Uterus (tissue), 4 donors: ENCODE results near the gene NOL12. TPM values are rescaled to one million over a fixed set of nuclear protein-coding genes. Genes with fewer than 3 reads are reported as not detected.

Experiments
- DNase-seq, 2 donors: peaks; one replicate each; pipeline ENCODE4 v3.0.0-alpha.2; 2019 to 2020
- H3K27ac ChIP-seq, 2 donors: fragments of 200-600 bp; sonication (generic); 1 replicate in 1 of 2; 2 replicates in 1 of 2; pipeline ENCODE4 v1.5.1; 2016 to 2018
- H3K27me3 ChIP-seq, 2 donors: fragments of 200-600 bp; sonication (generic); one replicate each; pipeline ENCODE4 v1.5.1; 2018 to 2019; ENCODE audit warnings: control low read depth in 1 of 2
- H3K36me3 ChIP-seq, 2 donors: fragments of 200-600 bp; sonication (generic); one replicate each; pipeline ENCODE4 v1.5.1; 2019; ENCODE audit warnings: control low read depth in 1 of 2
- H3K4me1 ChIP-seq, 2 donors: fragments of 200-600 bp; sonication (generic); one replicate each; pipeline ENCODE4 v1.5.1; 2018 to 2019; ENCODE audit warnings: control low read depth in 1 of 2
- H3K4me3 ChIP-seq, 2 donors: fragments of 200-600 bp; sonication (generic); 1 replicate in 1 of 2; 2 replicates in 1 of 2; pipeline ENCODE4 v1.5.1; 2018 to 2019; ENCODE audit warnings: mild to moderate bottlenecking in 1 of 2
- H3K9me3 ChIP-seq, 2 donors: fragments of 200-600 bp; sonication (generic); one replicate each; pipeline ENCODE4 v1.5.1; 2019; ENCODE audit warnings: control low read depth in 1 of 2
- POLR2A ChIP-seq, 2 donors: fragments of 450-650 bp; IDR thresholded peaks; one replicate each; pipeline ENCODE4 v1.6.1; 2016; ENCODE audit warnings: antibody characterized with exemption in 2 of 2, mild to moderate bottlenecking in 1 of 2, moderate library complexity in 1 of 2
- intact Hi-C: fragments of 100-400 bp; cut with DNase I; formaldehyde crosslinking; loops from one replicate; pipeline ENCODE4 v1.15.1; 2023; ENCODE audit warnings: low total_unique reads
- total RNA-seq, 4 donors: library from RNA; depleted of rRNA in 3 of 4; stranded (reverse); fragments of >200 nt in 3 of 4; gene quantifications; one replicate each; pipeline versions ENCODE4 v1.1.0 to v1.2.4, GENCODE V29; 2014 to 2023
- TF ChIP-seq, protein P1 (sequence below), 4 experiments: fragments of 200-600 bp in 2 of 4; fragments of 450-650 bp in 2 of 4; sonication (generic) in 2 of 4; IDR thresholded peaks; one replicate each; pipeline ENCODE4 v1.5.1; 2016 to 2019; ENCODE audit warnings: antibody characterized with exemption in 4 of 4, mild to moderate bottlenecking in 2 of 4, moderate library complexity in 1 of 4
- donor health status: DM: yes; HTN: yes; CAD: no.

Gene NOL12
- total RNA-seq, 4 donors from 2014 or later: 11.8 to 74.3 (median 20.9) TPM

- peaks cover 0 to 3% of the 10 kb centered on the region in 2 donors for H3K4me1 ChIP-seq
- no peak for DNase-seq
- H3K9me3 ChIP-seq: no peaks in the 10 kb centered on the region
- no peak overlapping the region for H3K4me3 ChIP-seq
- H3K27ac ChIP-seq: no peak overlapping the region
- H3K27me3 ChIP-seq: no peaks in the 10 kb centered on the region
- H3K36me3 ChIP-seq: no peaks in the 10 kb centered on the region
- intact Hi-C loops: no loop called here
- TF ChIP-seq, protein P1, sequence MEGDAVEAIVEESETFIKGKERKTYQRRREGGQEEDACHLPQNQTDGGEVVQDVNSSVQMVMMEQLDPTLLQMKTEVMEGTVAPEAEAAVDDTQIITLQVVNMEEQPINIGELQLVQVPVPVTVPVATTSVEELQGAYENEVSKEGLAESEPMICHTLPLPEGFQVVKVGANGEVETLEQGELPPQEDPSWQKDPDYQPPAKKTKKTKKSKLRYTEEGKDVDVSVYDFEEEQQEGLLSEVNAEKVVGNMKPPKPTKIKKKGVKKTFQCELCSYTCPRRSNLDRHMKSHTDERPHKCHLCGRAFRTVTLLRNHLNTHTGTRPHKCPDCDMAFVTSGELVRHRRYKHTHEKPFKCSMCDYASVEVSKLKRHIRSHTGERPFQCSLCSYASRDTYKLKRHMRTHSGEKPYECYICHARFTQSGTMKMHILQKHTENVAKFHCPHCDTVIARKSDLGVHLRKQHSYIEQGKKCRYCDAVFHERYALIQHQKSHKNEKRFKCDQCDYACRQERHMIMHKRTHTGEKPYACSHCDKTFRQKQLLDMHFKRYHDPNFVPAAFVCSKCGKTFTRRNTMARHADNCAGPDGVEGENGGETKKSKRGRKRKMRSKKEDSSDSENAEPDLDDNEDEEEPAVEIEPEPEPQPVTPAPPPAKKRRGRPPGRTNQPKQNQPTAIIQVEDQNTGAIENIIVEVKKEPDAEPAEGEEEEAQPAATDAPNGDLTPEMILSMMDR (IDR thresholded peaks at IDR 0.05): no peak
- no peak for TF ChIP-seq POLR2A (IDR thresholded peaks at IDR 0.05)
Measured at GRCh38 chr22:37701141-37701786, 15.1 kb downstream of the NOL12 start.

- H3K4me1 ChIP-seq: no peaks in the 10 kb centered on the region
- intact Hi-C loops: no loop called here
- H3K27me3 ChIP-seq: no peaks in the 10 kb centered on the region
- H3K9me3 ChIP-seq: no peaks in the 10 kb centered on the region
- TF ChIP-seq, protein P1 (IDR thresholded peaks at IDR 0.05): no peak
- no peak for TF ChIP-seq POLR2A (IDR thresholded peaks at IDR 0.05)
- H3K36me3 ChIP-seq: no peaks in the 10 kb centered on the region
- H3K27ac ChIP-seq: no peak overlapping the region
- H3K4me3 ChIP-seq: no peak overlapping the region
- DNase-seq: no peak
Measured at GRCh38 chr22:37703906-37704305, 17.8 kb downstream of the NOL12 start.

DNA sequence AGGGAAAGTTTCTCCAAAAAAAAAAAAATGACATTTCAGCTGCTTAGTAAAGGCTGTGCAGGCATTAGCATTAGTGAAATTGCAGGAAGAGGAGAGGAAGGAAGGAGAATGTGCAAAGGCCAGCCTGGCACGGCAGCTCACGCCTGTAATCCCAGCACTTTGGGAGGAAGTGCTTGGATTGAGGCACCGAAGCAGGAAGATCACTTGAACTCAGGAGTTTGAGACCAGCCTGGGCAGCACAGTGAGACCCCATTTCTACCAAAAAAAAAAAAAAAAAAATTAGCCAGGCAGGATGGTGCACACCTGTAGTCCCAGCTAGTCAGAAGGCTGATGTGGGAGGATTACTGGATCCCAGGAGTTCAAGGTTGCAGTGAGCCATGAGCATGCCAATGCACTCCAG, 18.5 kb downstream of the NOL12 start:
- Histone ChIP-seq H3K9me3 (no peaks in the 10 kb centered on the region), H3K36me3 (no peaks in the 10 kb centered on the region), H3K4me3 (no peak overlapping the region), H3K27me3 (no peaks in the 10 kb centered on the region), H3K27ac (no peak overlapping the region), H3K4me1 (no peaks in the 10 kb centered on the region)
- TF ChIP-seq, protein P1 (IDR thresholded peaks at IDR 0.05): no peak
- DNase-seq: no peak
- intact Hi-C loops: no loop called here

DNA sequence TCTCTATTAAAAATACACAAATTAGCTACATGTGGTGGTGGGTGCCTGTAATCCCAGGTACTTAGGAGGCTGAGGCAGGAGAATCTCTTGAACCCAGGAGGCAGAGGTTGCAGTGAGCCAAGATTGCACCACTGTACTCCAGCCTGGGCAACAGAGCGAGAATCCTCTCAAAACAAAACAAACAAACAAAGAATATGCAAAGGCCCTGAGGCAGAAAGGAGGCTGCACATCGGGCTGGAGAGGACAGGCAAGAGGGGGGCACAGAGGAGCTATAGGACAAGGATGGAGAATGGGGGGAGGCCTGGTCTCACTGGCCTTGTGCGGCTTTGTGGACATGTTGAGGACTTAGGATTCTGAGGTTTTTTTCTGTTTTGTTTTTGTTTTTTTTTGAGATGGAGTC, 19.1 kb downstream of the NOL12 start:
- Histone ChIP-seq H3K9me3 (no peaks in the 10 kb centered on the region), H3K4me3 (no peak overlapping the region), H3K36me3 (no peaks in the 10 kb centered on the region), H3K27me3 (no peaks in the 10 kb centered on the region), H3K27ac (no peak overlapping the region), H3K4me1 (no peaks in the 10 kb centered on the region)
- TF ChIP-seq, protein P1 (IDR thresholded peaks at IDR 0.05): no peak
- TF ChIP-seq POLR2A (IDR thresholded peaks at IDR 0.05): no peak
- intact Hi-C loops: no loop called here
- DNase-seq: no peak

- no peak overlapping the region for H3K27ac ChIP-seq
- no peak for DNase-seq
- intact Hi-C loops: no loop called here
- no peaks in the 10 kb centered on the region for H3K27me3 ChIP-seq
- no peaks in the 10 kb centered on the region for H3K4me1 ChIP-seq
- TF ChIP-seq, protein P1 (IDR thresholded peaks at IDR 0.05): no peak
- no peak for TF ChIP-seq POLR2A (IDR thresholded peaks at IDR 0.05)
- no peaks in the 10 kb centered on the region for H3K9me3 ChIP-seq
- H3K36me3 ChIP-seq: no peaks in the 10 kb centered on the region
- no peak overlapping the region for H3K4me3 ChIP-seq
Measured at GRCh38 chr22:37708580-37709444, 22.7 kb downstream of the NOL12 start.
